Measurements from ENCODE around the gene EFTUD2. TPM values are rescaled to one million over a fixed set of nuclear protein-coding genes. Genes with fewer than 3 reads are reported as not detected.

EFTUD2 gene
- total RNA-seq, 1 donor from 2014 or later: 145 TPM

DNA sequence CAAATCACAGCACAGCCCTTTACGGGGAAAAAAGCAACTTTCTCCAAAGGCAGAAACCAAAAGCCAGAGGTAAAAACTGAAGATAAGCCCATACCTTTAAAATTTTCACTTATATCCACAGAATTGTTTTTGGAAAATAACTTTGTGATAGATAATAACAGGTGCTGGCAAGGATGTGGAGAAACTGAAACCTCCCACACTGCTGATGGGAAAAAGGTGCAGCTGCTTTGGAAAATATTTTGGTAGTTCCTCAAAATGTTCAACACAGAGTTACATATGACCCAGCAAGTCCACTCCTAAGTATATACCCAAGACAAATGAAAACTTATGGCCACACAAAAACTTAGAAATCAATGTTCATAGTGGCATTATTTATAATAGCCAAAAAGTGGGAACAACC lies 12.2 kb downstream of the EFTUD2 start:
- TF ChIP-seq, protein P1, sequence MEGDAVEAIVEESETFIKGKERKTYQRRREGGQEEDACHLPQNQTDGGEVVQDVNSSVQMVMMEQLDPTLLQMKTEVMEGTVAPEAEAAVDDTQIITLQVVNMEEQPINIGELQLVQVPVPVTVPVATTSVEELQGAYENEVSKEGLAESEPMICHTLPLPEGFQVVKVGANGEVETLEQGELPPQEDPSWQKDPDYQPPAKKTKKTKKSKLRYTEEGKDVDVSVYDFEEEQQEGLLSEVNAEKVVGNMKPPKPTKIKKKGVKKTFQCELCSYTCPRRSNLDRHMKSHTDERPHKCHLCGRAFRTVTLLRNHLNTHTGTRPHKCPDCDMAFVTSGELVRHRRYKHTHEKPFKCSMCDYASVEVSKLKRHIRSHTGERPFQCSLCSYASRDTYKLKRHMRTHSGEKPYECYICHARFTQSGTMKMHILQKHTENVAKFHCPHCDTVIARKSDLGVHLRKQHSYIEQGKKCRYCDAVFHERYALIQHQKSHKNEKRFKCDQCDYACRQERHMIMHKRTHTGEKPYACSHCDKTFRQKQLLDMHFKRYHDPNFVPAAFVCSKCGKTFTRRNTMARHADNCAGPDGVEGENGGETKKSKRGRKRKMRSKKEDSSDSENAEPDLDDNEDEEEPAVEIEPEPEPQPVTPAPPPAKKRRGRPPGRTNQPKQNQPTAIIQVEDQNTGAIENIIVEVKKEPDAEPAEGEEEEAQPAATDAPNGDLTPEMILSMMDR (IDR thresholded peaks at IDR 0.05; ENCODE audit: unreplicated experiment): no peak
- no peak overlapping the region for H3K4me3 Mint-ChIP-seq
- DNase-seq (ENCODE audit: low spot score in 2 of 2, unreplicated experiment in 2 of 2): no peak
- no peaks in the 10 kb centered on the region for H3K9me3 Mint-ChIP-seq
- no peaks in the 10 kb centered on the region for H3K27me3 Mint-ChIP-seq (ENCODE audit: low read depth)
- H3K4me1 Mint-ChIP-seq: no peaks in the 10 kb centered on the region
- H3K27ac Mint-ChIP-seq: no peak overlapping the region
- peaks cover 31% of the 10 kb centered on the region for H3K36me3 Mint-ChIP-seq

GRCh38 chr17:44884941-44885340 lies 14.3 kb downstream of the EFTUD2 start:
- no peaks in the 10 kb centered on the region for H3K4me1 Mint-ChIP-seq
- peaks cover 29% of the 10 kb centered on the region for H3K36me3 Mint-ChIP-seq

GRCh38 chr17:44881145-44881544 lies 18.1 kb downstream of the EFTUD2 start:
- Mint-ChIP-seq H3K27ac (no peak overlapping the region), H3K4me3 (no peak overlapping the region), H3K9me3 (no peaks in the 10 kb centered on the region), H3K36me3 (peaks cover 36% of the 10 kb centered on the region), H3K27me3 (ENCODE audit: low read depth) (no peaks in the 10 kb centered on the region), H3K4me1 (no peaks in the 10 kb centered on the region)
- TF ChIP-seq, protein P1 (IDR thresholded peaks at IDR 0.05; ENCODE audit: unreplicated experiment): no peak
- DNase-seq (ENCODE audit: low spot score in 2 of 2, unreplicated experiment in 2 of 2): no peak

More at GRCh38 chr17:44884941-44885340, 14.3 kb downstream of the EFTUD2 start:
- no peak for DNase-seq (ENCODE audit: low spot score in 2 of 2, unreplicated experiment in 2 of 2)
- H3K9me3 Mint-ChIP-seq: no peaks in the 10 kb centered on the region
- H3K27ac Mint-ChIP-seq: no peak overlapping the region
- H3K27me3 Mint-ChIP-seq (ENCODE audit: low read depth): no peaks in the 10 kb centered on the region
- TF ChIP-seq, protein P1 (IDR thresholded peaks at IDR 0.05; ENCODE audit: unreplicated experiment): no peak
- no peak overlapping the region for H3K4me3 Mint-ChIP-seq

DNA sequence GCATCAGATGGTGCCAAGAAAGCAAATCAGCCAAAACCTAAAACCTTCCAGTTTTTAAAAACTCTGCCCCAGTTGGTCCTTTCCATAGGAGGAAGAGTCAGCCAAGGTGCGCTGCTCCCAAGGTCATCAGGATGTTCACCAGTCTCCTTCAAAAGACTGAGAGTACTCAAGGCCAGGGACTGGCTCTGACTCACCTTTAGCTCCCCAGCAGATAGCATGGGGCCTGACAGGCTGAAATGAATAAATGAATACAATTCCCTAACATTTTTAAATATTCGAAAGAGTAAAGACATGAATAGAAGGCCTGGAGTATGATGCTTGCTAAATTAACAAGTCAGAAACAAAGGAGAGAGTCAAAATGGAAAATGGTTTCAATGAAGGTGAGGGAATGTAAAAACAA lies 19.2 kb downstream of the EFTUD2 start:
- Mint-ChIP-seq H3K36me3 (peaks cover 37% of the 10 kb centered on the region), H3K27me3 (ENCODE audit: low read depth) (no peaks in the 10 kb centered on the region), H3K9me3 (no peaks in the 10 kb centered on the region), H3K4me3 (no peak overlapping the region), H3K4me1 (no peaks in the 10 kb centered on the region), H3K27ac (no peak overlapping the region)
- DNase-seq (ENCODE audit: low spot score in 2 of 2, unreplicated experiment in 2 of 2): no peak
- TF ChIP-seq, protein P1 (IDR thresholded peaks at IDR 0.05; ENCODE audit: unreplicated experiment): no peak

DNA sequence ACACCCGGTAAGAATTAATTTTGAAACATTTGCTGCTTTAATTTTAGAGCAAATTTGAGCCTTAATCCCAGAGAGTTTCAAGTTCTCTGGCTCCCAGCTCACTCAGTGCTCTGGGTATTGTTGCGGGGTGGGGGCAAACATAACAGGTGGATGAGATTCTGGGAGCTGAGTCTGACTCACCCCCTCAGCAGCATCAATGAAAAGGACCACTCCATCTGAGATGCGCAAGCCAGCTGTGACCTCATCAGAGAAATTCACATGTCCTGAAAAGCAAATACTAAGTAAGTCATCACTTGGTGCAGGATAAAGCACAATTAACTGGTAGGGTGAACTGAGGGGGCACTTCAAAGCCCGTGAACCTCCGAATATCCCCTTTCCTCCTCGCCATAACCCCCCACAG lies 19.9 kb downstream of the EFTUD2 start:
- H3K36me3 Mint-ChIP-seq: peaks cover 37% of the 10 kb centered on the region
- no peaks in the 10 kb centered on the region for H3K9me3 Mint-ChIP-seq
- no peak overlapping the region for H3K27ac Mint-ChIP-seq
- no peaks in the 10 kb centered on the region for H3K4me1 Mint-ChIP-seq
- H3K4me3 Mint-ChIP-seq: no peak overlapping the region
- TF ChIP-seq, protein P1 (IDR thresholded peaks at IDR 0.05; ENCODE audit: unreplicated experiment): no peak
- H3K27me3 Mint-ChIP-seq (ENCODE audit: low read depth): no peaks in the 10 kb centered on the region
- no peak for DNase-seq (ENCODE audit: low spot score in 2 of 2, unreplicated experiment in 2 of 2)

- peaks cover 40% of the 10 kb centered on the region for H3K36me3 Mint-ChIP-seq
Measured at GRCh38 chr17:44878627-44879221, 20.5 kb downstream of the EFTUD2 start.

More at GRCh38 chr17:44878627-44879221, 20.5 kb downstream of the EFTUD2 start:
- no peak for DNase-seq (ENCODE audit: low spot score in 2 of 2, unreplicated experiment in 2 of 2)
- H3K27ac Mint-ChIP-seq: no peak overlapping the region
- no peak overlapping the region for H3K4me3 Mint-ChIP-seq
- no peaks in the 10 kb centered on the region for H3K9me3 Mint-ChIP-seq
- no peaks in the 10 kb centered on the region for H3K27me3 Mint-ChIP-seq (ENCODE audit: low read depth)
- TF ChIP-seq, protein P1 (IDR thresholded peaks at IDR 0.05; ENCODE audit: unreplicated experiment): peak; percentile 53
- no peaks in the 10 kb centered on the region for H3K4me1 Mint-ChIP-seq
